ENCODE results near the gene CEP112.
"Not testable (repeated sequence)": the region's sequence is repeated elsewhere in the genome, so short reads cannot be mapped to it uniquely, and the experiment has no call there.

DNA sequence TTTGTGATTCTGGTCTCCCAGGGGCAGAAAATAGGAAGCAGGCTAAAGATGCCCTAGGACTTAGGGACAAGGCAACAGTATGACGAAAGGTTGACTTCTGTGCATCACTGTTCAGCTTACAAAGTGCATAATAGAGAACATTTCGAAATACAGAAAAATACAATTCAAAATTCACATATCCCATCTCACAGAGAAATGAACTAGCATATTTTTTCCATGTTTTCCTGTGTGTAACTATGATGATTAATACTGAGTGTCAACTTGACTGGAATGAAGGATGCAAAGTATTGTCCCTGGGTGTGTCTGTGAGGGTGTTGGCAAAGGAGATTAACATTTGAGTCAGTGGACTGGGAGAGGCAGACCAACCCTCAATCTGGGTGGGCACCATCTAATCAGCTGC is 365.4 kb downstream of the CEP112 start:
- TF ChIP-seq POLR2A (IDR thresholded peaks at IDR 0.05; ENCODE audit: low read length); GATA1 (IDR thresholded peaks at IDR 0.05; ENCODE audit: low read depth, low read length): not testable (repeated sequence)

Measured in erythroblast (primary cell).